GM19043 (cell line): ENCODE data around the gene MET.

Experiments
- ATAC-seq: cut with Tn5 transposase; IDR thresholded peaks from one replicate; pipeline ENCODE4 v1.9.1; 2021; ENCODE audit warnings: low read depth; ENCODE audit not compliant: unreplicated experiment

Gene MET

DNA sequence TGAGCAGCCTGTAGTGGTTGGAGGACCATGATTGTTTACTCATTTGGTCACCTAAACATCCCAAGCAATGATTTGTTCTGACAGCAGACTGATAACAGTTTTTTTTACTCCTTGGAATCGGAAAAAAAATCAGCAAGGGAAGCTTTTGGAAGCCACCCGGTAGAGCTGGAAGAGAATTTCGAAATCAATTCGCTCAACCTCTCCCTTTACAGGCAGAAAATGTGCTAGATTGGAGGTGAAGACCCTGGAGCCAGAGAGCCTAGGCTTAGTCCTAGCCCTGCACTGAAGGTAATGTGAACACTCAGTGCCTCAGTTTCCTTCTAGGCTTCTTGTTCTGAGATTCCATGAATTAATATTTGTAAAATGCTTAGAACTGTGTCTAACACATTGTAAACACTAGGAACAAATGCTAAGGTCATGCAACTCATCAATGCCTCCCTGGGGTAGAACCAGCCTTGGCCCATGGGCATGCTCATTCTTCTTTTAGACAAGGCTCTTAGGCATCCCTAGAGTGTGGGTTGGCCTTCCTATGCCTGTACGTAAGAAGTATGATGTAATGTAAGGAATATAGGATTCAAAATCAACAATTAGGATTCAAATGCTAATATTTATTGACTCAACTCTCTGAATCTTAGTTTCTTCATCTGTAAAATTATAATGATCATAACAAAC lies 52.7 kb downstream of the MET start:
- ATAC-seq: no peak

DNA sequence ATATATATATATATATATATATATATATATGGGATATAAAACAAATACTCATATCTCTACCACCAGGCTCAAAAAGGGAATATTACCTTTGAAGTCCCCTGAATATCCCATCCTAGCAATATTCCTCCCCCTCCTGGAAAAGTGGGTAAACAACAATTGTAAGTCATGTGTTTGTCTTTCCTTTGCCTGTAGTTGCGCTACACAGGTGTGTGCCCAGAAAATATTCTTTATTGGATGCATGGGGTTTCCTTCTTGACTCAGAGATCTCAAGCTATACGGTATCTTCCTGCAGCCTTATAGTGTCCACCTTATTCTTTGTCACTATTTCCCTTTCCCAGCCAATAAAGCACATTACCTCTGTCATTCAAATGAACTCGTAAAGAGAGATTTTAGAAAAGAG lies 54.2 kb downstream of the MET start:
- ATAC-seq: no peak

DNA sequence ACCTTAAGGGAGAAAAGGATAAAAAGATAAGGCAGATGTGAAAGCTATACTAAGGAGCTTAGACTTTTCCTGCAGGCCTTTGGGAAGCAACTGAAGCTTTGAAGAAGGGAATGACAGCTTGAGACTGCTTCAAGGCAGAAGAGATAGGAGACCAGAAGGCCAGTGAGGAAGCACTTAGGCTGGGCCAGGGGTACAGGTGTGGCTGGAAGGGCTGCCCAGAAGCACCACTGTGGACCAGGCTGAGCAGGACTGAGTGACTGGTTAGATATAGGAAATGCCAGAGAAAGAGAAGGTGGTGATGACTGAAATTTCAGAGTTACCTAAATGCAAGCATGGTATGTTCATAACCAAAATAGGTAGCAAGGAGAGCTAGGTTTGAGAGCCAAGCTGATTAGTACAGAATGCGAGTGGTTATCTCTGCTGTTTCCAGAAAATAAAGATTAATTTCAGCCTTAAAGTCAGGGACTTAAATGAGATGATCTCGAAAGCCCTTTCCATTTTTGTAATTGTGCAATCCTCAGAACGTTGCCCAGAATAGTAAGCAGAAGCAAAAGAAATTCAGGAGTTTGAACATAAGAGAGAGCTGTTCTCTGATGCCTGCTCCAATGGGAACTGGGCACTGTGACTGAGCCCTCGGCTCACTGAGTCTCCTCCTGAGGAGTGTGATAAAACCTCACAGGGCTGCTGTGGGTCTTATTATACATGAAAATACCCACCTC lies 54.9 kb downstream of the MET start:
- ATAC-seq: no peak

DNA sequence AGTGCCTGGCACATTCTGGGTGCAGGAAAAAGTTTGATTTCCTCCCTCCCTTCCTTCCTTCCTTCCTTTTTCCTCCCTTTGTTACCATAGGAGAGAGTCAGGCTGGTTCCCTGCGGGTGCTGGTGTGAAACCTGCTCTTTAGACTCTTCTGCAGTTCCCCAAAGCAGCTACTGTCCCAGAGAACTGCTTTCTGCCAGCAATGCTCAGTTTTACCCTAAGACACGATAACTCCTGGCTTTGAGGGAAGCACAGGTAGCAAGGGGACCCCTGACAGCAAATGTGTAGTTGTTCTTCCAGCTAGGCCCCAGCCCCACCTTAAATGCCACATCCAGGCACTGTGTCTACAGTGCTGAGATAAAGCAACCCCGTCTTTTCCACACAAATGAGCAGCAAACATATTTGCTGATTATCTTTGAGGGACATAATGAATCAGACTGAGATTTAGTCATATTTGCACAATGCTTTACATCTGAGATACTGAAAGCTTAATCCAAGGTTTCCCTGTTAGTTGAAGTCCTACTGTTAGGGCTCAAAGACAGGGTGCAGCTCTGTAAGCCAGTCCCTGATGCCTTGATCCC lies 55.5 kb downstream of the MET start:
- ATAC-seq: no peak

DNA sequence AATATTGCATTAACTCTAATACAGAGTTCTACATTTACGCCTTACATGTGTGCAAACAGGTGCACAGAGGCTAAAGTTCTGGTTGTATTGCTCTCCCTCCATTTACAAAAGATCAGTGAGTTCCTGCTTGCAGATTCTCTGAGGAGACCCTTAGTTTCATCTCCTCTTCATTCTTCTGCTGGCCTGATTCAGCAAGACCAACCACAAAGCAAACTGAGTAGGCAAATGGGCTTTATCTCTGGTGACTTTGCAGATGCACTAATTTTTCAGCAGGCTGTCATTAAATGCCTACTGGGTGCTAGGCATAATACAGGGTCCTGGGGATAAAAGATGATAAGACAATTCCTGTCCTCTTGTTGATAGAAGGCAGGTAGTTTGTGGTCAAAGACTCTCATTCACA lies 56.4 kb downstream of the MET start:
- no peak for ATAC-seq

DNA sequence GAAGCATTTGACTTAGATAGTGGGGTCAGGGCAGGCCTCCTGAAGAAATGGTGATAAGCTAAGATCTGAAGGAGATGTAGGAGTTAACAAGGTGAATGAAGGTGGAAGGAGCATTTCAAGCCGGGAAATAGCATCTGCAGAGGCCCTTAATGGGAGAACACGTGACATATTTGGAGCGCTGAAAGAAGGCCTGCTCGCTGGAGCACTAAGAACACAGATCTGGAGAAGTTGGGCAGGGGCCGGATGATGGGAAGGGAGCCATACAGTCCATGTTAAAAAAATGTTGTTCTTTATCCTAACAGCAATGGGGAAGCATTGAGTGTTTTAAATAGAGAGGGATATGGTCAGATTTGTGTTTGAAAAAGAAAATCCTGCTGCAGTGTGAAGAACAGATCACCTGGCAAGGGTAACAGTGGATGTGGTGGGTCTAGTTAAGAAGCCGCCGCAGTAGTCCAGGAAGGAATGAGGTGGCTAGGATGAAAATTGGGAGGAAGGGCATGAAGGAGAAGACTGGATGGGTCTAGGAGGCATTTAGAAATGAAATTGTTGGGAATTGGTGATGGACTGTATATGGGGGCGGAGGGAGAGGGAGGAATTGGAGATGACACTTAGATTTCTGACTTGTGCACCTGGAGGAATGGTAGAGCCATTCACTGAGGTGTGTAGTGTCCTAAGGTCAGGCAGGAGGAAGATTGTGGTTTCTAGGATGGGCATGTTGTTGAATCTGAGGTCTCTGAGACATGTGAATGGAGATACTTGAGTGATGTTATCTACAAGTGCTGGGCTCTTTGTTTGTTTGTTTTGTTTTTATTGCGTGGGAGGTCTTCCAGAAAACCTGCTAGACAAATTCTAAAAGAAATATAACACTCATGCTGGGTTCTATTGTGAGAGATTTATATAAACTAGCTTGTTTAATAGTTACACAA lies 58.4 kb downstream of the MET start:
- ATAC-seq: no peak

DNA sequence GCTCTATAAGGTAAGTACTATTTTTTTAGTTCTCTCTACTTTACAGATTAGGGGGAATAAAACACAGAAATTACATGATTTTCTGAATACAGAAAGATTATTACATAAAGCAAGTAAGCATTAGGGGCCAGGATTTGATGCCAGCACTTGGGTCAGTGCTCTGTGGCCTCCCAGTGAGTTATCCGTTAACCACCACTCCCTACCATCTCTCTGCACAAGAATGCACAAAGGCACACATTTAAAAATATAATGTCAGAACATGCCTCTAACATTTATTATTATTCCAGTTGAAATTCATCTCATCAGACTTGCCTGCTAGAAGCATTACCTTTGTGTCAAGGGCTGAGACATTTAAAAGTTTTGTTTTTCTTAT lies 59.0 kb downstream of the MET start:
- no peak for ATAC-seq

DNA sequence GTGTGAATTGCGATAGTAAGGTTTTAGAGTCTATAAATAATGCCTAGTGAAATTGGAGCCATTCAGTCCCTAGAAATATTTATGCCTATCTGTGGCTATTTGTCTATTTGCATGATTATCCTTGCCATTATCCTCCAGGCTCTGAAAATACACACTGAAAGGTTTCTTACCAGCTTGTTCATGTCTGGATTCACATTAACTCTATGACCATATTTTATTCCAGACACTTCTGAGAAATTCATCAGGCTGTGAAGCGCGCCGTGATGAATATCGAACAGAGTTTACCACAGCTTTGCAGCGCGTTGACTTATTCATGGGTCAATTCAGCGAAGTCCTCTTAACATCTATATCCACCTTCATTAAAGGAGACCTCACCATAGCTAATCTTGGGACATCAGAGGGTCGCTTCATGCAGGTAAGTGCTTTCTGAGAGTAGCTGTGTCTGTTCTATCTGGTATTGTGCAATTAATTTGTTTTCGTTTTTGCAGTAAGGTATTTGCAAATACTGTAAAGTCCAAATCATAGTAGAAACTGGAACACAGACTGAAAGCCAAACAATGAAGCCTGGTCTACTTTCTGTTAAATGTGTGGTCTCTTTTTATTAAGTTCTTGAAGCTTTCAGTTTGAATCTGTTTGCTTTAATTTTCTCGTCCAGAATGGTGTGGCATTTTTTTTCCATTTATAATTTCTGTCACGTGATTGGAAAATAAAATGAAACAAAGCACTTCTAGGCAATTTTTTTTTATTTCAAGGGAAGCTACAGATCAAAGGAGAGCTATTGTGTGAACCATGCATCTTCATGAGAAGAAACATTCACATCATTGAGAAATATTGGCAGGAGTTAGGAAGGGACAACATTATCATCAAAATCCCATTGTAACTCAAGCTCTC lies 59.7 kb downstream of the MET start:
- ATAC-seq: no peak

DNA sequence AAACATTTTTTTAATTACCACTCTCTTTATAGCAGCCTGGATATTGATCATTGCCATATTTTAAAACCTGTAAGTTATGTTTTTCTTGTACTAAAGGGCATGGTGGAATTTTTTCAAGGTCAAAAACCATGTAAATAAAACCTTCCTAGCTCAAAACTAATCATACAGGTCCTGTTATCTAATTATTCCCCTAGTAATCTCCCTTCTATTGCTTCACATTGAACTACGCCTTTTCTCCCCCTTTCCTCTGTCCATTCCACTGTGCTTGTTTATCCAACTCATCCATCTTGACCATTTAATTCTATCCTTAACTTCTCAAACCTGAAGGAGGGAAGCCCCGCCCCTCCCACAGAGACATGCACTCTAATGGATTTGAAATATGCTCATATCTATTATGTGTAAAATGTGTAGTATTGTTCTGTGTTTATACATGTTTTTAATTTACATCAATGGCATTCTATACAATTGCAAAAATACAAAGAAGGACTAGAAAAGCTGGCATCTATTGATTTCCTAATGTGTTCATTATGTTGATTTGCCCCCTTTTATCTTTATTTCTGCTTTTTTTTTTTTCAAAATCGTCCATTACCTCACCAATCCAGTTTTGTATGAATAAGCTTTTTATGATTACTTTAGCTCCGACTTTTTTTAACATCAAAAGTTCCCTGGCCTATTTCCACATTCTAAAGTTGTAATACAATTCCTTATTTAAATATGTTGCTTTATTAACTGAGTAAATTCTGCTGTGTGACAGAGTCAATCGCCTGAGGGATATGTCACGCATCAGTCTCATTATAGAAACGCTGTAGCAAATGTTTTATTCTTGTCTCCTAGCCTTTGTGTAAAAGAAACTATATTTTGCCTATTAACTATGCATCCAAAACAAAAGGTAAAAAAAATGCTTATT lies 61.0 kb downstream of the MET start:
- ATAC-seq: no peak

DNA sequence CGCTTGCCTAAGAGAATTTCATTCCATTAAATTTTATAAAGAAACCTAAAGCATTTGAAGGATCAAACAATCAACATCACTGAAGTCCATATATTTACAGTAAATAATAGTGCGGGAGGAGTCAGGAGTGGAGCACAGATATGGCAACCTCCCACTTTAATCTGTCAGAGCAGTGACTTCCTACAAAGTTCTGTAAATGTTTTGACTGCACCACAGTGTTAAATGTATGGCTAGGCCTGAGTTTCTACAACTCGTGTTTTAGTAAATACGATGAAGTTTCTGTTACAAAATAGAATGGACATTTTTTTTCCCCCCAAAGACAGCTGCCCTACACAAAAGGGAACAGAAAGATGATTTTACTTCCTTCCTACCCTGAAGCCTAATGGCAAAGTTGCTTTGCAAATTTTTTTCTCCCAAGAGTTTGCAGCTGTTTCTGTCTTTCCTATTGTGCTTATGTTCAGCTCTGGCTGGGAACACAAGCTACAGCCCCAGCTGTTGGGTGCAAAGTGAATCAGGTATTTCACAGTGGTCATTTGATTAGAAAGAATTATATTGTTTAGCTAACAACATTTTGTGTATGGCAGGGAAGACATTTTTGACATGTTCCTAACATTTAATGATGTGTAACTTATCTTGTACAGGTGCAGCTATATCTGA lies 62.1 kb downstream of the MET start:
- no peak for ATAC-seq

DNA sequence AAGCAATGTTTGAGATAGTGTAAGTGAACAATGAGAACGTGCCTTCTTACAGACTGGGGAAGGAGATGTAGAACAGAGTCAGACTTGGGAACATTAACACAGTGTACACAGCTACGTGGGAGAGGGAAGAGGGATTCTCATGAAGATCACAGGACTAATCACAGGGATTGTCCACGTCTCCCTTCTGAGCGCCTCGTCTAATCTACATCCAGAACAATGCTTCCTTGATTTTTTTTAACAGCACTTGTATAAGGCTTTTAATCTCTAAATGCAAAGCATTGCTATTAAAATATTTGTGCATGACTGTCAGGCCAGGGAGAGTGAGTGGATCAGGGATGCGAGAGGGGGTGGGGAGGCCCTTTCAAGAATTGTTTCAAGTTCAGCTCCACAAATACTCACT lies 62.7 kb downstream of the MET start:
- no peak for ATAC-seq

DNA sequence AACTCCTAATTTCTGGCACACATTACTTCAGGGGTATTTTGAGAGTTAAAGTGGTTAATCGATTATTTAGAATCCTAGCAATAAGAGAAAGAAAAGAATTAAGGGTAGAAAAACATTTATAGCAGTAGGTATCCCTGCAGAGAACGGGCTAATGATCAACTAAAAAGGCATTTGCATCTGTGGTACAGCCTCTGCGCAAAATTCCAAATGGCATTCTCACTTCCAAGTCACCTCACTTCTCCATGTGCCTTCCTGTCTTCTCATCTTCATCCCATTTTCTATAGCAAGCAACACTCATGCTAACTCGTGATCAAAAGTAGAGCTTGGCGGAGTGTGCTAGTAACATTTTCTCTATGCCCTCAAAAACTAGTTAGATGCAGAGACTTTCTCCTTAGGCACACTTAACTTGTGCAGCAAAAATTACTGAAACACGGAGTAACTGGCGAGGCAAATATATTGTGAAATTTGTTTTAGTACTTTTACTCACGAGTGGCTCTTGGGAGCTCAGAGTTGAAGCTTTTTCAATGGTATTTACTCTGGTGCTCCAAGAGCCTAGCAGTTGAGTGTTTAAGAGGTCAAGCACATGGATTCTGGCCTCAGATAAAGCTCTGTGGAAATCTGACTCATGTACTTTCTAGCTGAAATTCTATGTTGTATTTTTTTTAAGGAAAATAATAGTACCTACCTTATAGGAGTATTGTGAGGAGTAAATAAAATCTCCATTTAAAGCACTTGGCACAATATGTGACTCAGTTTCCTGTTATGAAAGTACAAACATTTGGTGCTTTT lies 65.1 kb downstream of the MET start:
- no peak for ATAC-seq

DNA sequence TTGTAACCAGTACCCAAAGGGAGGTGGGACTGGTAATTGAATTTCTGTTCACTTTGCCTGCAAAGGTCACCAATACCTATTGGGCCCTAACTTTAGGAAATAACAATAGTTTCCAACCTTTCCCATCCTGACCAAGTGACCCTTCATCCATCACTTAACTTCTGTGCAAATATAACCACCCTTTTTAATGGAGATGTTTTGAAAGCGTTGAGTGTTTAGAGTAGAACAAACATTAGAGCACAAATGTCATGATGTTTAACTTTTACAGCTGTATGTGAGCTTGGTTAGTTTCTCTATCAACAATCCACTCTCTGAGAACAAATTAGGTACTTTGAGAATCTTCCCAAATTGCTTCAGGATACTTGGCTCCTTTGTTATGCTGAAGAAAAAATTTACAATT lies 66.4 kb downstream of the MET start:
- no peak for ATAC-seq

DNA sequence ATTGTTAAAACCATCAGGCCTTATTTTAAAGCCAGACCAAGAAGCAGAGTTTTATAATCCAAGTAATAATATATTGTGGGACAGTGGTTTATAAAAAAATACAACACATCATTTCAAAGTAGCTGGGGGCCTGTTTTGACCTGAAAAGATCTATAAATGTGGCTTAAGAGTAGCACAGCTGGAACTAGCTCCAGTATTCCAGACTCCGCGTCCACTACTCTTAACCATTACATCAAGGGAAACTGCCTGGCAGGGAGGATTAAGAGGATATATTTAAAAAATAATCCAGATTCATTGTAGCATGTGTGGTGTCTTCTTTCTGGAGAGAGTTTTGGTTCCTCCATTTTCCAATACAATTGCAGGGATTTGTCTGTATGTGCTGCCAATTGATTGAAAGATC lies 67.3 kb downstream of the MET start:
- no peak for ATAC-seq

DNA sequence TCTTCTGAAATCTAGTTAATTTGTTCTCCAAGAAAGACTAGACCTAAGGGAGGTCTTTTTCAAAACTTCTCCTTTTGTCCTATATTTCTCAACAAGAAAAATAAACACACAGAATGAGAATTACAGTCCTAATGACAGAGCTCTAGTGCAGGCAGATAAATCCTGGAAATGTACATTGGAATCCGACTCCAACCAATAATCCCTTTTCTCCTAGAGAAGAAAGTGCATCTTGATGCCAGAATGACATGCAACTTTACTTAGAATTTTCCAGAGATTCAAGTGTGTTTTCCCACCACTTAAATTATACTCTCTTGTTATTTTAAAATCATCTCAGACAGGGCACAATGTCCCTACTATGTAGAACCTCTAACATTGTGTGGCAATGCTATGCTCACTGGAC lies 68.2 kb downstream of the MET start:
- ATAC-seq: no peak

DNA sequence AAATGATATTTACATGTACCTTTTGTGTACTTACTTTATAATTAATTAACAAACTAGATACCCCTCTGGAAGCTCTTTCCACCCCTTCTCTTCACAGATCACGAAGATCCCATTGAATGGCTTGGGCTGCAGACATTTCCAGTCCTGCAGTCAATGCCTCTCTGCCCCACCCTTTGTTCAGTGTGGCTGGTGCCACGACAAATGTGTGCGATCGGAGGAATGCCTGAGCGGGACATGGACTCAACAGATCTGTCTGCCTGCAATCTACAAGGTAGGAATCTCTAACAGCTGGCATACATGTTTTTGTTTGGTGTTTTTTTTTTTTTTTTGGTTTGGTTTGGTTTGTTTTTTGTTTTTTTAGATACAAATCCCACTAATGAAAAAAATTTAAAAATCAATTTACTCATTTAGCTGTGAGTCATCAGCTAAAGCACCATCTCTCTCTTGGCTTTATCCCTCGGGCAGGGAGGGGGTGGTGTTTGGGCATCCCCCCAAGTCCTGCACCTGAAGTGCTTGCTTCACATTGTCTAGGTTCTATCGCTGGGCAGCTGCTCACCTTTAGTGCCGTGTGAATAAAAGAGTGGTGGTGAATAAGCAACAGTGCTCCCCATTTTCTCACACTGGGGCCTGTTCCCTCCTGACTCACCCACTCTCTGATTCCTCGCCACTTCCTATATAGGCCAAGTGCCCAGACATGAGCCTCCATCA lies 68.9 kb downstream of the MET start:
- ATAC-seq: no peak

DNA sequence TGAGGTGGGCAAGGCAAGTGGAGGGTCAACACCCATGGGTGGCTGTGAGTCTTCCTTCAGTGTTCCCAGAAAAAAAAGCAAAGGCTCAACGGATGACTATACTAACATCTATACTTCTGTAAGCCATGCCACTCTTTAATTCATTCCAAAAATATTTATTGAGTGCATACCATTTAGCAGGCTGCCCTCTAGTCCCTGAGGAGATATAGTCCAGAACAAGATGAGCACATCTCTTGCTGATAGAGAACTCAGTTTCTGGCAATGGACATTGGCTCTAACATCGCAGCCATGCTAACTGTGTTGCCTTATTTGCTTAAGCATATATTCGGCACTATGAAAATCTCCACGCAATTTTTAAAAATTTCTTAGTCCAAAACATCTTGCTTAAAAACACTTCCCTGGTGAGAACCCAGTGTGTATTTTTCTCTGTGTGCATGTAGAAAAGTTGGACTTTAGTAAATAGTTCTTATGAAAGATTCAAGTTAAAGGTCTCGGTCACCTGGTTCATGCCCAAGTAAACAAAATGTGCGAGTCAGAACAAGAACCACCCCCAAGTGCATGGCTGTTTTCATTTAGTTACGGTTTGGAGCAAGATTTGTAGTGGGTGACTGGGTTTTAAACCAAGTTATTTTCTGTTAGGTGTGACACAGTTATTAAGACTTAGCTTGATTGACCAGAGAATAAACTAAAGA lies 69.8 kb downstream of the MET start:
- no peak for ATAC-seq
